CD8-positive, alpha-beta memory T cell (primary cell): ENCODE data around the gene RNASE13. TPM values are rescaled to one million over a fixed set of nuclear protein-coding genes. Genes with fewer than 3 reads are reported as not detected.

ENCODE experiments used
- CTCF ChIA-PET: fragments of 350-600 bp; sonication (Branson Sonifier 250); formaldehyde crosslinking; loops from one replicate; lab custom pipeline; 2021; ENCODE audit warnings: antibody characterized with exemption; lab: Charles Lee
- POLR2A ChIA-PET: fragments of 350-600 bp; sonication (Branson Sonifier 250); formaldehyde crosslinking; loops from one replicate; lab custom pipeline; 2021; ENCODE audit warnings: antibody characterized with exemption; lab: Charles Lee
- DNase-seq, 5 donors: peaks; one replicate each; pipeline versions ENCODE4 v3.0.0 to v3.0.0-alpha.2; 2020 to 2022; ENCODE audit warnings: mixed read lengths in 1 of 5
- H3K27ac ChIP-seq: one replicate; pipeline ENCODE4 v1.7.0; 2013; ENCODE audit warnings: low read depth, mild to moderate bottlenecking, low read length, moderate library complexity
- H3K27me3 ChIP-seq: 2 replicates; pipeline ENCODE4 v1.7.0; 2013; ENCODE audit warnings: low read length, mild to moderate bottlenecking; ENCODE audit not compliant: insufficient read depth, poor library complexity, severe bottlenecking
- H3K36me3 ChIP-seq: 2 replicates; pipeline ENCODE4 v1.7.0; 2013; ENCODE audit warnings: mild to moderate bottlenecking, low read length, moderate library complexity; ENCODE audit not compliant: insufficient read depth
- H3K4me1 ChIP-seq: 2 replicates; pipeline ENCODE4 v1.7.0; 2013; ENCODE audit warnings: mild to moderate bottlenecking, low read length, moderate library complexity; ENCODE audit not compliant: insufficient read depth
- H3K4me3 ChIP-seq: 2 replicates; pipeline ENCODE4 v1.7.0; 2013; ENCODE audit warnings: mild to moderate bottlenecking, low read length
- H3K9me3 ChIP-seq: 2 replicates; pipeline ENCODE4 v1.7.0; 2013; ENCODE audit warnings: mild to moderate bottlenecking, low read length
- H3K27ac Mint-ChIP-seq, 8 donors: one replicate each; pipeline ENCODE4 v1.8.0; 2020 to 2021; ENCODE audit warnings: mixed read lengths in 8 of 8, mild to moderate bottlenecking in 6 of 8, inconsistent platforms in 3 of 8, moderate library complexity in 3 of 8
- H3K27me3 Mint-ChIP-seq, 2 donors: one replicate each; pipeline ENCODE4 v1.8.0; 2020 to 2021; ENCODE audit warnings: mixed read lengths in 2 of 2, mild to moderate bottlenecking in 1 of 2, moderate library complexity in 1 of 2
- H3K36me3 Mint-ChIP-seq, 3 donors: one replicate each; pipeline ENCODE4 v1.8.0; 2020 to 2021; ENCODE audit warnings: mixed read lengths in 3 of 3, inconsistent platforms in 1 of 3, mild to moderate bottlenecking in 1 of 3
- H3K4me1 Mint-ChIP-seq, 3 donors: one replicate each; pipeline ENCODE4 v1.8.0; 2020 to 2021; ENCODE audit warnings: mixed read lengths in 3 of 3, inconsistent platforms in 1 of 3, mild to moderate bottlenecking in 1 of 3
- H3K4me3 Mint-ChIP-seq, 7 donors: one replicate each; pipeline ENCODE4 v1.8.0; 2020 to 2021; ENCODE audit warnings: mixed read lengths in 7 of 7, mild to moderate bottlenecking in 6 of 7, moderate library complexity in 4 of 7, inconsistent platforms in 2 of 7
- H3K9me3 Mint-ChIP-seq, 5 donors: one replicate each; pipeline ENCODE4 v1.8.0; 2020 to 2022; ENCODE audit warnings: mixed read lengths in 5 of 5, mild to moderate bottlenecking in 3 of 5, moderate library complexity in 2 of 5, inconsistent platforms in 1 of 5
- polyA plus RNA-seq: library from polyadenylated mRNA; unstranded; fragments of 300-500 nt; fragmentation: Illumina TruSeq; gene quantifications from one replicate; pipeline ENCODE4 v1.2.3, GENCODE V29; 2021
- total RNA-seq, 2 experiments: library from RNA; stranded (reverse); gene quantifications; one replicate each; pipeline ENCODE4 v1.2.3, GENCODE V29; 2021

The RNASE13 gene
- total and polyA plus RNA-seq, 3 experiments from 2014 or later = not detected

- no peaks in the 10 kb centered on the region for H3K9me3 Mint-ChIP-seq
- no peak for DNase-seq
- H3K27me3 Mint-ChIP-seq = peaks cover 0 to 3% of the 10 kb centered on the region in 2 donors
- Histone ChIP-seq H3K4me3 (no peak overlapping the region), H3K4me1 (peaks cover 7% of the 10 kb centered on the region), H3K9me3 (no peaks in the 10 kb centered on the region), H3K36me3 (peaks cover 20% of the 10 kb centered on the region), H3K27me3 (no peaks in the 10 kb centered on the region), H3K27ac (no peak overlapping the region)
- CTCF ChIA-PET = interaction anchor here (3.5 kb wide), 1 partner anchor 15 kb away, joined by 17 read pairs; no protein-coding TSS in a partner anchor
- POLR2A ChIA-PET = no interaction called here
- no peak overlapping the region for H3K27ac Mint-ChIP-seq
- H3K4me3 Mint-ChIP-seq = no peak overlapping the region
- H3K4me1 Mint-ChIP-seq = no peaks in the 10 kb centered on the region
- H3K36me3 Mint-ChIP-seq = peaks cover 4 to 32% (median 23%) of the 10 kb centered on the region in 3 donors
These were observed 35.0 kb downstream of the RNASE13 start for GRCh38 chr14:20999591-20999990.

DNA sequence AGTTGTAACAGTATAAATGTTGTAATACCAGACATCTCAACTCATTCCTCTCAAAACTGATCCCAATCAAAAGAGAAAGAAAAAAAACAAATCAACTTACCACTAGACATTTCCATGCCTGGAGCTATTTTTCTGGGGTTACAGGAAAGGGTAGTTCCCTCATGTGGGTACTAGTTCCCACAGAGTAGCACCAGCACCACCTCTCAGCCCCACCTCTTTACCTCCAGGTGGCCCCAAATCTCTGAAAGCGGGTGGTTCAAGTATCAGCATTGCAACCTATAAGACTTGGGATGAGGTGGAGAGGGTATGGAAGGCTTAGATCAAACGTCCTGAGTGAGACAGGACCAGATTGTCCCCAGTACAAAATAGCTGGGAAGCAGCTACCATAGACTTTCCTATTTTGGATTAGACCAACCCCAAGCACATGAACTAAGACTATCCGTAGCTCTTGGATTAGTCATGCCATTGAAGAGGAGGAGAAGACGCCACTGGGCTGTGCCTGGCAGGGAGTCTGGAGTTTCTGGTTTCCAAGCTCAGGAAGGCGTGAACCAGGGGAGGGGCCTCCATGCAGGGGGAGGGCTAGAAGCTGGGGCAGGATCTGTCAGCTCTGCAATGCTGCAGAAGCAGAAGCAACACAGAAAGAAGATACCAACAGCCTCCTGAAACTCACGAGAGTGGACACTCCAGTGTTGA is 35.8 kb downstream of the RNASE13 start, which contains the start of gene SLC39A2:
TSS of gene SLC39A2 (plus strand) at position 620 of the 693 bp plus-strand sequence. CDS start 154 bp downstream, outside the sequence.
- no peaks in the 10 kb centered on the region for H3K9me3 ChIP-seq
- no peak within 1 kb of the TSS for H3K27ac ChIP-seq
- POLR2A ChIA-PET = no interaction called here
- CTCF ChIA-PET = interaction anchor here (1.1 to 3.5 kb wide), 3 partner anchors 9 to 27 kb away, joined by 5 to 17 read pairs (median 15); no protein-coding TSS in a partner anchor
- no peak for DNase-seq
- Mint-ChIP-seq H3K27ac (peak within 1 kb of the TSS in 4 of 8 donors; percentile 24 to 85 (median 30)), H3K36me3 (peaks cover 4 to 39% (median 27%) of the 10 kb centered on the region in 3 donors), H3K4me1 (peaks cover 0 to 1% (median 0%) of the 10 kb centered on the region in 3 donors), H3K4me3 (no peak within 1 kb of the TSS), H3K9me3 (no peaks in the 10 kb centered on the region), H3K27me3 (peaks cover 0 to 2% of the 10 kb centered on the region in 2 donors)
- peaks cover 27% of the 10 kb centered on the region for H3K36me3 ChIP-seq
- peaks cover 7% of the 10 kb centered on the region for H3K4me1 ChIP-seq
- no peaks in the 10 kb centered on the region for H3K27me3 ChIP-seq
- H3K4me3 ChIP-seq = no peak within 1 kb of the TSS

- Histone ChIP-seq H3K27me3 (no peaks in the 10 kb centered on the region), H3K27ac (no peak overlapping the region), H3K4me1 (peaks cover 7% of the 10 kb centered on the region), H3K9me3 (no peaks in the 10 kb centered on the region), H3K36me3 (peaks cover 30% of the 10 kb centered on the region), H3K4me3 (no peak overlapping the region)
- no peak for DNase-seq
- Mint-ChIP-seq H3K4me1 (peaks cover 0 to 2% (median 0%) of the 10 kb centered on the region in 3 donors), H3K27me3 (no peaks in the 10 kb centered on the region), H3K9me3 (no peaks in the 10 kb centered on the region), H3K4me3 (no peak overlapping the region), H3K36me3 (peaks cover 4 to 43% (median 28%) of the 10 kb centered on the region in 3 donors), H3K27ac (peak overlapping the region in 4 of 8 donors; percentile 24 to 85 (median 46))
- ChIA-PET POLR2A (no interaction called here), CTCF (interaction anchor here (1.1 to 3.5 kb wide), 5 partner anchors 10 to 94 kb away, joined by 4 to 17 read pairs (median 6); no protein-coding TSS in a partner anchor)
These were observed 36.5 kb downstream of the RNASE13 start for GRCh38 chr14:20998139-20998538.

GRCh38 chr14:20997564-20997963 is 37.0 kb downstream of the RNASE13 start:
- Mint-ChIP-seq H3K36me3 (peaks cover 4 to 48% (median 28%) of the 10 kb centered on the region in 3 donors), H3K27ac (peak overlapping the region in 2 of 8 donors; percentile 18 to 67), H3K27me3 (no peaks in the 10 kb centered on the region), H3K4me1 (peaks cover 0 to 2% (median 0%) of the 10 kb centered on the region in 3 donors), H3K4me3 (no peak overlapping the region), H3K9me3 (no peaks in the 10 kb centered on the region)
- Histone ChIP-seq H3K36me3 (peaks cover 36% of the 10 kb centered on the region), H3K9me3 (no peaks in the 10 kb centered on the region), H3K27ac (no peak overlapping the region), H3K4me1 (peaks cover 7% of the 10 kb centered on the region), H3K27me3 (no peaks in the 10 kb centered on the region), H3K4me3 (no peak overlapping the region)
- no peak for DNase-seq
- POLR2A ChIA-PET = interaction anchor here (0.6 kb wide), 2 partner anchors 46 to 171 kb away, joined by 3 to 5 read pairs; no protein-coding TSS in a partner anchor
- CTCF ChIA-PET = interaction anchor here (1.4 to 3.5 kb wide), 4 partner anchors 15 to 95 kb away, joined by 4 to 17 read pairs (median 10); no protein-coding TSS in a partner anchor

GRCh38 chr14:20997115-20997514 is 37.5 kb downstream of the RNASE13 start:
- H3K4me1 ChIP-seq = peaks cover 7% of the 10 kb centered on the region
- H3K27me3 ChIP-seq = no peaks in the 10 kb centered on the region
- H3K27ac ChIP-seq = no peak overlapping the region
- no peak for DNase-seq
- no peak overlapping the region for H3K4me3 Mint-ChIP-seq
- H3K4me3 ChIP-seq = no peak overlapping the region
- peak overlapping the region in 1 of 8 donors; percentile 18 for H3K27ac Mint-ChIP-seq
- POLR2A ChIA-PET = interaction anchor here (0.6 kb wide), 2 partner anchors 46 to 172 kb away, joined by 3 to 5 read pairs; no protein-coding TSS in a partner anchor
- H3K9me3 Mint-ChIP-seq = no peaks in the 10 kb centered on the region
- peaks cover 39% of the 10 kb centered on the region for H3K36me3 ChIP-seq
- H3K4me1 Mint-ChIP-seq = peaks cover under 1 to 2% (median under 1%) of the 10 kb centered on the region in 3 donors
- peaks cover 4 to 53% (median 28%) of the 10 kb centered on the region in 3 donors for H3K36me3 Mint-ChIP-seq
- no peaks in the 10 kb centered on the region for H3K27me3 Mint-ChIP-seq
- CTCF ChIA-PET = interaction anchor here (1.4 to 3.5 kb wide), 5 partner anchors 15 to 95 kb away, joined by 3 to 17 read pairs (median 6); no protein-coding TSS in a partner anchor
- no peaks in the 10 kb centered on the region for H3K9me3 ChIP-seq

DNA sequence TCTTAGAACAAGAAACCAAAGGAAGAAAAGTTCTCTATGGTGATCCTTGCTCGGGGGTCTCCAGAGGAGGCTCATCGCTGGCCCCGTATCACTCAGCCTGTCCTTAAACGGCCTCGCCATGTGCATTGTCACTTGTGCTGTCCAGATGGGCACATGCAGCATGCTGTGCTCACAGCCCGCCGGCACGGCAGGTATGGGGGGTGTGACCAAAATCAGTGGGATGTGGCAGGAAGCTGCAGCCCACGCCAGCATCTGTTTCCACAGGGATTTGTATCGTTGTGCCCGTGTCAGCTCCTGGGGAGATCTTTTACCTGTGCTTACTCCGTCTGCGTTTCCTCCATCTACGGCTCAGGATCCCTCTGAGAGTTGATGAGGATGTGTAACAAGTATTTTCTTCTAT is 38.1 kb downstream of the RNASE13 start:
- CTCF ChIA-PET = interaction anchor here (1.4 to 3.5 kb wide), 4 partner anchors 18 to 96 kb away, joined by 3 to 17 read pairs (median 10); no protein-coding TSS in a partner anchor
- Histone ChIP-seq H3K4me3 (no peak overlapping the region), H3K4me1 (peaks cover 13% of the 10 kb centered on the region), H3K27me3 (no peaks in the 10 kb centered on the region), H3K36me3 (peaks cover 44% of the 10 kb centered on the region), H3K27ac (no peak overlapping the region), H3K9me3 (no peaks in the 10 kb centered on the region)
- Mint-ChIP-seq H3K4me1 (peaks cover 6 to 8% (median 6%) of the 10 kb centered on the region in 3 donors), H3K9me3 (no peaks in the 10 kb centered on the region), H3K4me3 (no peak overlapping the region), H3K36me3 (peaks cover 4 to 57% (median 28%) of the 10 kb centered on the region in 3 donors), H3K27me3 (no peaks in the 10 kb centered on the region), H3K27ac (no peak overlapping the region)
- no peak for DNase-seq
- POLR2A ChIA-PET = no interaction called here

- no peaks in the 10 kb centered on the region for H3K27me3 ChIP-seq
- ChIA-PET POLR2A (no interaction called here), CTCF (interaction anchor here (1.9 kb wide), 1 partner anchor 19 kb away, joined by 7 read pairs; no protein-coding TSS in a partner anchor)
- H3K4me3 ChIP-seq = peak within 1 kb of the TSS; percentile 76
- peaks cover 28% of the 10 kb centered on the region for H3K36me3 ChIP-seq
- peaks cover 23% of the 10 kb centered on the region for H3K4me1 ChIP-seq
- Mint-ChIP-seq H3K27me3 (no peaks in the 10 kb centered on the region), H3K9me3 (no peaks in the 10 kb centered on the region), H3K4me3 (peak within 1 kb of the TSS; percentile 83 to 99 (median 93)), H3K36me3 (peaks cover 0 to 41% (median 8%) of the 10 kb centered on the region in 3 donors), H3K27ac (peak within 1 kb of the TSS; percentile 58 to 99 (median 94)), H3K4me1 (peaks cover 25 to 30% (median 26%) of the 10 kb centered on the region in 3 donors)
- peak within 1 kb of the TSS; percentile 60 for H3K27ac ChIP-seq
- DNase-seq = peak; percentile 75 to 88 (median 81)
- no peaks in the 10 kb centered on the region for H3K9me3 ChIP-seq
These were observed 44.6 kb downstream of the RNASE13 start, which contains the start of gene METTL17 for GRCh38 chr14:20989787-20990600. Gene METTL17 (plus strand): TSS chr14:20989980. CDS start chr14:20990003, 23 bp downstream.
